BE2C (cell line): Measurements from ENCODE around the gene P2RX6.

Experiments
- DNase-seq: peaks from one replicate; pipeline ENCODE4 v3.0.0-alpha.2; 2020
- H3K27me3 ChIP-seq: fragments of 250-450 bp; sonication (Bioruptor Pico); 2 replicates; pipeline ENCODE4 v1.5.1; 2020; ENCODE audit warnings: mild to moderate bottlenecking
- H3K36me3 ChIP-seq: fragments of 250-450 bp; sonication (Bioruptor Pico); 2 replicates; pipeline ENCODE4 v1.5.1; 2020; ENCODE audit warnings: mild to moderate bottlenecking
- H3K4me1 ChIP-seq: fragments of 250-450 bp; sonication (Bioruptor Pico); 2 replicates; pipeline ENCODE4 v1.5.1; 2020
- H3K4me3 ChIP-seq: 2 replicates; pipeline ENCODE4 v1.5.1; 2011; ENCODE audit warnings: low read depth, low read length
- H3K9me3 ChIP-seq: fragments of 250-450 bp; sonication (Bioruptor Pico); 2 replicates; pipeline ENCODE4 v1.5.1; 2020
- CTCF ChIP-seq: IDR thresholded peaks from 2 replicates; pipeline ENCODE4 v1.5.1; 2012; ENCODE audit warnings: mild to moderate bottlenecking, low read depth, low read length

The P2RX6 gene

DNA sequence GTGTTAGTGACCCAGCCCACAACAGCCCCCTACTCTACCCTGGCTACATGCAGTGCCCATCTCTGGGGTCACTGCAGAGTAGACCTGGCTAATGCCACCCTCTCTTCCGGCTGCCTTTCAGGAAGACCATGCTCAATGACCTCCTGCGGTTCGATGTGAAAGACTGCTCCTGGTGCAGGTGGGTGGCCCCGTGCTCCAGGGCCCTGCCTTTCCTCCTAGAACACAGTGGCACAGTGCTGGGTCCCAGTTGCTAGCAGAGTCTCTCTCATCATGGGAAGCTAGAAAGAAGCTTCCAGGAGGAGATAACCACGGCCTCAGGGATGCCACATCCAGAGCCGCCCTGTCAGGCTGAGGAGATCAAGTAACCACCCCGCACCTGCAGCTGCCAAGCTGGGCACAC lies 29.2 kb upstream of the P2RX6 start:
- Histone ChIP-seq H3K4me1 (no peaks in the 10 kb centered on the region), H3K4me3 (no peak overlapping the region), H3K27me3 (no peaks in the 10 kb centered on the region), H3K36me3 (peaks cover 14% of the 10 kb centered on the region), H3K9me3 (no peaks in the 10 kb centered on the region)
- TF ChIP-seq CTCF = no peak
- no peak for DNase-seq

DNA sequence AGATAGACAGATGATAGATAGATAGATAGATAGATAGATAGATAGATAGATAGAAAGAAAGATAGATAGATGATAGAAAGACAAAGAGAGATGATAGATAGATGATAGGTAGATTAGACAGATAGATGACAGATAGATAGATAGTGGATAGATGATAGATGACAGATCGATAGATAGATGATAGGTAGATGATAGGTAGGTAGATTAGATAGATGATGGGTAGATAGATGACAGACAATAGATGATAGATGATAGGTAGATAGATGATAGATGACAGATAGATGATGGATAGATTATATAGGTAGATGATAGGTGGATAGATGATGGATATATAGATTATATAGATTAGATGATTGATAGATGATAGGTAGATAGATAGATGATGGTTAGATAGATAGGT lies 28.6 kb upstream of the P2RX6 start:
- no peak for TF ChIP-seq CTCF
- no peak for DNase-seq
- Histone ChIP-seq H3K9me3 (no peaks in the 10 kb centered on the region), H3K4me1 (no peaks in the 10 kb centered on the region), H3K27me3 (no peaks in the 10 kb centered on the region), H3K4me3 (no peak overlapping the region), H3K36me3 (peaks cover 20% of the 10 kb centered on the region)

DNA sequence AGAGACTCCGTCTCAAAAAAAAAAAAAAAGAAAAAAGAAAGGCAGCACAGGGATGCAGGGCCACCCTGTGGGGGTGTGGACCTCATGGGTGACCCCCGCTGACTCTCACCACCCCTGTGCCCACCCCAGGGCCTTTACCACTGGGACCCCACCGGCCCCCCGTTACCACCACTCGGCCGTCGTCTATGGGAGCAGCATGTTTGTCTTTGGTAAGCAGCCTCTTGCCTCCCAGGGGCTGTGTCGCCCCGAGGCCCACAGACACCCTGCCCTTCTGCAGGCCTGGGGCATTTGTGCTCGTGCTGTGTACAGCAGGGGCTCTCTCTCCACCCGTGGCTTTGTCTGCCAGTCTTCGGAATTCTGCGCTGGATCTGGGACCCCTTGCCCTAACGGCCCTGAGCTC lies 27.6 kb upstream of the P2RX6 start:
- no peak for TF ChIP-seq CTCF
- DNase-seq = no peak
- no peaks in the 10 kb centered on the region for H3K27me3 ChIP-seq
- H3K9me3 ChIP-seq = no peaks in the 10 kb centered on the region
- H3K36me3 ChIP-seq = peaks cover 26% of the 10 kb centered on the region
- no peaks in the 10 kb centered on the region for H3K4me1 ChIP-seq
- H3K4me3 ChIP-seq = no peak overlapping the region

GRCh38 chr22:20988573-20989322 lies 26.2 kb upstream of the P2RX6 start:
- DNase-seq = no peak
- H3K36me3 ChIP-seq = peaks cover 39% of the 10 kb centered on the region
- TF ChIP-seq CTCF = no peak

DNA sequence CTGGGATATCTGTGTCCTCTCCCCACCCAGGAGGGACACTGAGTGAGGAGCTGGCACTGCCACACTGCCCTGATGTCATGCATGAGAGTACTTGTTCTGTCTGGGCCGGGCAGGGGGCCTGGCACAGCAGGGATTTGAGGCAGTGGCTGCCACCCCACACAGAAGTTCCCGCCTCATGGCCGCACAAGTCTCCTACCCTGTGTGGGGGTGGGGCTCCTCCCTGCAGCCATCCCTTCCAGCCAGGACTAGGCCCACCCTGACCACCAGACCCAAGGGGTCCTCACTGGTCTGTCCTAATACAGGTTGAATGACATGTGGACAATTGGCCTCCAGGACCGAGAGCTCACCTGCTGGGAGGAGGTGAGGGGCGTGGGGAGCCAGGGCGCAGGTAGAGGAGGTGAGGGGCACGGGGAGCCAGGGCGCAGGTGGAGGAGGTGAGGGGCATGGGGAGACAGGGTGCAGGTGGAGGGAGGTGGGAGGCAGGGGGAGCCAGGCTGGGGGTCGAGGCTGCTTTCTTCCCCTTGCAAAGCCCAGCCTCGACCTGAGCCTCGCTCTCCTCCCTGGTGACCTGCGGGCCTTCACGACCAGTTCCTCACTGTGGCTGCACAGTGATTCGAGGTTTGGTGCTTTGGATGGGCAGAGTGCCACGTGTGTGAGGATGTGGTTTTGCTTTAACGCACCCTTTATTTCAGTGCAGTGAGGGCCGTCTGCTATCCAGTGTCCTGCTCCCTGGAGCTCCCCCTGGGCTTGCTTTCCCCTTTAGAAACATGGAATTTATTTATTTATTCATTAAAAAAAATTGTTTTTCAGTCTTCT lies 25.4 kb upstream of the P2RX6 start:
- DNase-seq = no peak
- H3K4me1 ChIP-seq = no peaks in the 10 kb centered on the region
- H3K9me3 ChIP-seq = no peaks in the 10 kb centered on the region
- H3K4me3 ChIP-seq = no peak overlapping the region
- no peaks in the 10 kb centered on the region for H3K27me3 ChIP-seq
- TF ChIP-seq CTCF = no peak
- H3K36me3 ChIP-seq = peaks cover 41% of the 10 kb centered on the region

More at GRCh38 chr22:20988573-20989322, 26.2 kb upstream of the P2RX6 start:
- Histone ChIP-seq H3K4me1 (no peaks in the 10 kb centered on the region), H3K4me3 (no peak overlapping the region), H3K27me3 (no peaks in the 10 kb centered on the region), H3K9me3 (no peaks in the 10 kb centered on the region)
